SH-SY5Y (cell line): Measurements from ENCODE around the gene DYRK1A.

Experiments
- GATA2 ChIP-seq: IDR thresholded peaks from 2 replicates; pipeline ENCODE4 v1.6.1; 2011; ENCODE audit warnings: mild to moderate bottlenecking, low read depth, low read length
- GATA3 ChIP-seq: IDR thresholded peaks from 2 replicates; pipeline ENCODE4 v1.6.1; 2011; ENCODE audit warnings: low read depth, mild to moderate bottlenecking, low read length, moderate library complexity

DNA sequence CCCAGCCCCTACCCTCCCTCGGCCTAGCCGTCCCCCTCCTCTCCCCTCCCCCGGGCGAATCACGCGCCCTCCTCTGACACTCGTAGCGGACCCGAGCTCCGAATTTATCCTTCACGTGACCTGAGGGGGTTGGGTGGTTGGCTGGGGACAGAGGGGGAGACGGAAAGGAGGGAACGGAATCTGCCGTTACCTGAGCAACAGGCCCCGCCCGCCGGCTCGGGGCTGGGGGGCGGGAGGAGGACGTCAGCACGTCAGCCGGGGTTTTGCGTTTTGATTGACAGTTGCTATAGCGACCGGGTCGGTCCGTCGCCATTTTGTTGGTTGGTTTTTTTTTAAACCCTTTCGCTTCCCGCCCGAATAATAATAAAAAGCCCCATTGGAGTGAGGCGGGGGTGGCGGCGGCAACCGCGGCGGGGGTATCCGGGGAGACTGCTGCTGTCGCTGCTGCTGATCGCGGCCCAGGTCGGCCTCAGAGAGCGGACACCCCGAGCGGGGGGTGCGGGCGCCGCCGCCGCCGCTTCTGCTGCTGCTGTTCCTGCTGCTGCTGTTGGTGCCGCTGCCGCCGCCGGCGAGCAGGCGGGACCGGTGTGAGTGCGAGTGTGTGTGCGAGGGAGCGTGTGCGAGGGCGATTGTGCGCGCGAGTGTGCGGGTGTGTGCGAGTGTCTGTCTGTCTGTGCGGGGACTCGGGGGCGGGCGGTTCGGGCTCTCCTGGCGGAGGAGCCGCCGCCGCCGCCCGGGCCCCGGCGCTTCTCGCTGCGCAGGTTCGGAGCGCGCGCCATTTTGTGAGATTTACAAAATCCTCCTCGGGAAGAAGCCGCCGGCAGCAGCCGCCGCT is at the start of gene DYRK1A:
- TF ChIP-seq GATA2 (no peak), GATA3 (no peak)
